GM23248 (cell line): Measurements from ENCODE around the gene CDC20.

ENCODE experiments used
- EZH2 ChIP-seq: fragments of 200-600 bp; sonication (generic); IDR thresholded peaks from 2 replicates; pipeline ENCODE4 v1.6.1; 2018; ENCODE audit warnings: antibody characterized with exemption, mild to moderate bottlenecking; ENCODE audit not compliant: insufficient read depth, poor library complexity, severe bottlenecking
- EZH2phosphoT487 ChIP-seq: fragments of 200-600 bp; sonication (generic); IDR thresholded peaks from 2 replicates; pipeline ENCODE4 v1.6.1; 2018; ENCODE audit warnings: antibody characterized with exemption, moderate library complexity, mild to moderate bottlenecking, low read depth; ENCODE audit not compliant: insufficient read depth

- TF ChIP-seq EZH2, result no peak
- TF ChIP-seq EZH2phosphoT487, result no peak
Measured at GRCh38 chr1:43404353-43404752, 45.6 kb downstream of the CDC20 start.
